ENCODE measurements around the gene KIF26B.
A peak's percentile ranks its signal among the peaks of the same experiment; 100 is the strongest.
"Not testable (repeated sequence)": the region's sequence is repeated elsewhere in the genome, so short reads cannot be mapped to it uniquely, and the experiment has no call there.

Gene KIF26B

GRCh38 chr1:245717611-245718010 lies 562.8 kb downstream of the KIF26B start:
- DNase-seq, result no peak

DNA sequence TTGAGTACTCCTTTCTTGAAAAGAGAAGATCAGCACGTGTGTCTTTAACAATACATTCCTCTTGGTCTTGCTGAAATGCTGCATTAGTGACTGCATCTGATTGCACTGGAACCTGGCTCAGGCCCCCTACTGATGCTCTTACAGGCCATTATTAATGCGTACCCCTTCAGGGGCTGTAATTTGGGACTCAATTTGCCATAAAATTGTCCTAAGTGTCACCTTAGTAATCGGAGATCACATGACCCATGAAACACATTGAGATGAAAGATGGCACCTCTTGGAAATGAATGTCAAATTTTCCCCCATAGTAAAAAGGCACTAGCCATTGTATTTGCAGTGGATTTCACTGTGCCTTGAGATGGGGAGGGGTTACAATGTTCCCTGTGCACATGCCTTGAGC lies 563.3 kb downstream of the KIF26B start:
- no peak for DNase-seq

DNA sequence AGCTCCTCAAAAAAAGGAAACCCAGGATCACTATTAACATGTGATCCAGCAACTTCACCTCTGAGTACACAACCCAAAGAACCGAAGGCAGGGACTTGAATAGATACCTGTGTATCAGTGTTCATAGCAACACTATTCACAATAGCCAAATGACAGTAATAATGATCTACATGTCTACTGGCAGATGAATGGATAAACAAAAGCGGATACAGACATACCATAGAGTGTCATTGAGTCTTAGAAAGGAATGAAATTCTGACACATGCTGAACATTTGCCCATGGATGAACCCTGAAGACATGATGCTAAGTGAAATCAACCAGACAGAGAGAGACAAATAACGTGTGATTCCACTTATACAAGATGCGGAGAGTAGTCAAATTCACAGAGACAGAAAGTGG lies 564.2 kb downstream of the KIF26B start:
- no peak for DNase-seq

DNA sequence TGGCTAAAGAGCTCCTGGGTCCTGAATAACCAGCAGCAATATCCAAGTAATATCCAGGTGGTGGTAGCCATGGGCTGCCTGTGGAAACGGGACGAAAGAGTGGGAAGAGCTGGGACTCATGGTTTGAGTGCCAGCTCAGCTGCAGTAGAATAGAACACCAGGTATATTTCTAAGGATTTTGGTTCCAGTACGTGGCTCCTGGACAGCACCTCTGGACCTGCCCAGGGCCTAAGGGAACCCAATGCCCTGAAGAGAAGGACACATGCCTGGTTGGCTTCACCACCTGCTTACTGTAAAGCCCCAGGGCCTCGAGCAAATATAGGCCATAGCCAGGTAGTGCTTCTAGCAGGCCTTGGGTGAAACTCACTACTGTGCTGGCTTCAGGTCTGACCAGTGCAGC lies 566.7 kb downstream of the KIF26B start:
- DNase-seq, result no peak

DNA sequence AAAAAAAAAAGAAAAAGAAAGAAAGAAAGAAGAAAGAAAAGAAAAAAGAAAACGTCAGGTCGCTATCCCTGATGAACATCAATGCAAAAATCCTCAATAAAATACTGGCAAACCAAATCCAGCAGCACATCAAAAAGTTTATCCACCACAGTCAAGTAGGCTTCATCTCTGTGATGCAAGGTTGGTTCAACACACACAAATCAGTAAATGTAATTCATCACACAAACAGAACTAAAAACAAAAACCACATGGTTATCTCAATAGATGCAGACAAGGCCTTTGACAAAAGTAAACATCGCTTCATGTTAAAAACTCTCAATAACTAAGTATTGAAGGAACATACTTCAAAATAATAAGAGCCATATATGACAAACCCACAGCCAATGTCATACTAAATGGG lies 573.2 kb downstream of the KIF26B start:
- DNase-seq, result not testable (repeated sequence)

GRCh38 chr1:245730801-245731200 lies 576.0 kb downstream of the KIF26B start:
- DNase-seq, result no peak

- not testable (repeated sequence) for DNase-seq
Observed at GRCh38 chr1:245740336-245740735, 585.6 kb downstream of the KIF26B start.

- peak; percentile 74 for DNase-seq
Observed at GRCh38 chr1:245742896-245743295, 588.1 kb downstream of the KIF26B start.

GRCh38 chr1:245748240-245748639 lies 593.5 kb downstream of the KIF26B start:
- DNase-seq, result peak; percentile 23

DNA sequence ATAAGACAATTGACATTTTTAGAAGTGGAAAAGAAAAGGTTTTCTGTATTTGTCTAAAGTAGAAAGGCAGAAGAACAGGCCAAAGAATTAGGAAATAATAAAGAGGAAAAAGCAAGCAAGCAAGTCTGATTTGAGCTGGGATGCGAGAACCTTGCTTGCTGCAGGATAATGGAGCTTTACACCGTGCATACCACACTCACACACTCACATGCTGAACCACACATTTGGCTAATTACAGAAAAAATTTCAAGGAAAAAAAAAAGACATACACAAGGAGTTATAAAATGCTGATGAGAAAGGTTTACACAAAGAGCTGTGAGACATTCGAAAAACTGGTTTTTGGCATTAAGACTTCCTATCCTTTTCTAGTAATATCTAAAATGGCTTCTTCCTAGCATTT lies 593.9 kb downstream of the KIF26B start:
- no peak for DNase-seq

- no peak for DNase-seq
Observed at GRCh38 chr1:245749053-245749452, 594.3 kb downstream of the KIF26B start.

DNA sequence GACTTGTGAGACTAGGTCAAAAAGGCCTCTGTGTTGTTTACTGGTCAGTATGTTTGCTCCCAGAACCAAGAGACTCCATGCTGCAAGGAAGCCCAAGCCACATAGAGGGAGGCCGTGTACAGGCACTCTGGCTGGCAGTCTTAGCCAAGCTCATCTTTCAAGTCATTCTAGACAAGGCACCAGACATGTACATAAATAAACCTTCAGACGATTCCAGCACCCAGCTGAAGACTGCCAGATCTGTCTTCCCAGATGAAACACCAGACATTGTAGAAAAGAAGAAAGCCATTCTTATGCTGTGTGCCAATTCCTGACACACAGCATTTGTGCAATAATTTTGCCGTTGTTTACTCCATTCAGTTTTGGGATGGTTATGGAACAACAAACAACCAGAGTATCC lies 595.5 kb downstream of the KIF26B start:
- DNase-seq, result no peak

DNA sequence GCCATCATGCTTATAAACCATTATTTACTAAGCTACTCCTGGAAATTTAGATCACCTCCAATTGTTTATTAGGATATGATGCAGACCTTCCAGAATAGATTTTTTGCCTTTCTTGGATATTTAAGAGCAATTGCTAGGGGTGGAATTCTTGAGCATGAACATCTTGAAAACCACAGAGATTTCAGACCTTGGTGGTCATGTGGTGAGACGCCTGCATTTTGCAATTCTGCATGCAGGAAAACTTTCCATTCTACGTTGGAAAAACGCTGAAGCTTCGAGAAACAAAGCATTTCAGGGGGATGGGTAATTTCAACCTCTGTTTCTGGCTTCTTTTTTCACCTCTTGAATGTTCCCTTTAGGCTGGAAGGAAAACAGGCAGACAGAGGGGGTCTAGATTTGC lies 596.3 kb downstream of the KIF26B start:
- DNase-seq, result no peak

- DNase-seq, result no peak
Observed at GRCh38 chr1:245751726-245752470, 597.1 kb downstream of the KIF26B start.

DNA sequence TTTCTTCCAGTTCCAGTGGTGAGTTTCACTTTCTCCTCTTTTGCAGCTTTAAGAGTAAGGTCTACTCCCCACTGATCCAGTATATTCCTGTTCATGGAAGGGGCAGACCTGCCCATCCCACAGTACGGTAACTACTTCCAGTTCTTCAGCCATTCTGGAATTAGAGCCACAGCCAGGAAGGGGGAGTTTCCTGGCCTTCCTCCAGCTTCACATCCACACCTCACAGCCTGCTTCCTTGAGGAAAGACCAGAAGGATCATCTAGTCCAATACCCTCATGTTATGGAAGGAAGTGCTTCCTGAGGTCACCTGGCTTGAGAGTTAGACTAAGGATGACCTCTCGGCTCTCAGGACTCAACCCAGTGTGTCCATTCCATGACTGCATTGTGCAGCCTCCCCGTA lies 597.8 kb downstream of the KIF26B start:
- DNase-seq, result no peak

GRCh38 chr1:245753807-245754206 lies 599.0 kb downstream of the KIF26B start:
- no peak for DNase-seq

- DNase-seq, result no peak
Observed at GRCh38 chr1:245754463-245754961, 599.7 kb downstream of the KIF26B start.

Data from kidney glomerular epithelial cell (primary cell).